Heart right ventricle (tissue), 16 donors: ENCODE results near the gene EPYC. TPM values are rescaled to one million over a fixed set of nuclear protein-coding genes. Genes with fewer than 3 reads are reported as not detected.

Experiments
- ATAC-seq, 8 donors: fragments of 200-7000 bp; cut with Tn5 transposase; one replicate each; pipeline ENCODE4 v1.9.1; 2020; ENCODE audit warnings: mild to moderate bottlenecking in 8 of 8, moderate library complexity in 8 of 8, moderate number of reproducible peaks in 1 of 8
- DNase-seq, 2 donors: peaks; one replicate each; pipeline ENCODE4 v3.0.0-alpha.2; 2020
- H3K27ac ChIP-seq, 10 donors: fragments of 200-600 bp; sonication (generic) in 2 of 10; one replicate each; pipeline versions ENCODE4 v1.5.0 to v1.8.0; 2020 to 2022; ENCODE audit warnings: mild to moderate bottlenecking in 3 of 10
- H3K27me3 ChIP-seq, 7 donors: fragments of 200-600 bp; one replicate each; pipeline ENCODE4 v1.8.0; 2021 to 2022; ENCODE audit warnings: mild to moderate bottlenecking in 2 of 7
- H3K36me3 ChIP-seq, 9 donors: fragments of 200-600 bp; sonication (generic) in 1 of 9; one replicate each; pipeline versions ENCODE4 v1.5.0 to v1.8.0; 2020 to 2022; ENCODE audit warnings: mild to moderate bottlenecking in 2 of 9
- H3K4me1 ChIP-seq, 9 donors: fragments of 200-600 bp; sonication (generic) in 1 of 9; one replicate each; pipeline versions ENCODE4 v1.5.0 to v1.8.0; 2020 to 2022; ENCODE audit warnings: mild to moderate bottlenecking in 4 of 9
- H3K4me3 ChIP-seq, 10 donors: fragments of 200-600 bp; sonication (generic) in 2 of 10; one replicate each; pipeline versions ENCODE4 v1.5.0 to v1.8.0; 2020 to 2022; ENCODE audit warnings: mild to moderate bottlenecking in 7 of 10, moderate library complexity in 2 of 10
- H3K9me3 ChIP-seq, 11 donors: fragments of 200-600 bp in 10 of 11; sonication (generic) in 2 of 11; one replicate each; pipeline versions ENCODE4 v1.5.0 to v1.8.0; 2013 to 2022; ENCODE audit warnings: mild to moderate bottlenecking in 2 of 11, control low read depth in 1 of 11, moderate library complexity in 1 of 11
- WGBS, 2 donors: extraction: QIAGEN DNeasy Blood & Tissue Kit; methylation state at CpG; one replicate each; pipeline ENCODE4 v1.1.7; 2013; ENCODE audit warnings: inconsistent platforms in 1 of 2; 5-methylcytosine and 5-hydroxymethylcytosine counted together
- intact Hi-C, 10 donors: fragments of 100-400 bp; cut with DNase I; formaldehyde crosslinking; loops; one replicate each; pipeline versions ENCODE4 v1.11.1 to v1.14.2; 2022
- polyA plus RNA-seq, 2 donors: library from polyadenylated mRNA; stranded (reverse); fragments of 200-250 nt; gene quantifications; one replicate each; pipeline ENCODE4 v1.2.3, GENCODE V29; 2013
- total RNA-seq, 10 donors: library from RNA; stranded (reverse); fragmentation: NEBNext Ultra II Directional in 3 of 10; extraction: Animal tissue kit (Norgen Biotek cat#: 25700) in 3 of 10; gene quantifications; one replicate each; pipeline versions ENCODE4 v1.2.1 to v1.2.4, GENCODE V29; 2021 to 2023
- TF ChIP-seq, protein P1 (sequence below), 9 donors: fragments of 200-600 bp; sonication (generic) in 2 of 9; IDR thresholded peaks; one replicate each; pipeline versions ENCODE4 v1.5.0 to v1.8.0; 2021 to 2022; ENCODE audit warnings: antibody characterized with exemption in 9 of 9, mild to moderate bottlenecking in 5 of 9, moderate library complexity in 1 of 9
- donor health status: Arrhythmogenic right ventricular cardiomyopathy.
- donor health status: ischemic (EF 13 %, LVEDD 7.1; RV severe dilation, severe dysfunction).
- donor health status: healthy with polysubstance abuse.
- donor health status: DM: no; HTN: yes; CAD: no.
- donor health status: DM: no; HTN: no; CAD: no.
- donor health status: ischemic (EF 25% LVEDD 6.9; RV normal size, moderate dysfunction).
- donor health status: ischemic (EF 25% LVEDD 5.7; RV mildly dilated, moderate dysfunction).
- donor health status: healthy.
- donor health status: DM: yes; HTN: yes; CAD: no.
- donor health status: Ischemic cardiomyopathy.
- donor health status: ischemic (EF 35%, LVEDD 5.7; RV mildly dilated, moderate dysfunction).
- donor health status: nonischemic (EF 11% LVEDD 7.7; RV severe dilation, severe dysfunction).
- donor health status: DM: yes; HTN: yes; CAD: no.
- donor health status: PGD.
- donor health status: ischemic (EF 29% LVEDD 5.4; RV normal size, mild dysfunction).
- donor health status: nonischemic (EF 23%, LVEDD 6.1; RV moderate dilation, normal function).

The EPYC gene
- total and polyA plus RNA-seq, 12 donors = not detected

- intact Hi-C loops = no loop called here
- Histone ChIP-seq H3K9me3 (peaks cover 0 to 15% (median 7%) of the 10 kb centered on the region in 11 donors), H3K4me1 (peaks cover 0 to 7% (median 0%) of the 10 kb centered on the region in 9 donors), H3K36me3 (no peaks in the 10 kb centered on the region), H3K27me3 (no peaks in the 10 kb centered on the region), H3K27ac (no peak overlapping the region), H3K4me3 (no peak overlapping the region)
- DNase-seq (no peak), ATAC-seq (no peak)
- WGBS, 2 donors = 42 to 50% methylated on average over 1 of the region's 1 CpG
- TF ChIP-seq, protein P1, sequence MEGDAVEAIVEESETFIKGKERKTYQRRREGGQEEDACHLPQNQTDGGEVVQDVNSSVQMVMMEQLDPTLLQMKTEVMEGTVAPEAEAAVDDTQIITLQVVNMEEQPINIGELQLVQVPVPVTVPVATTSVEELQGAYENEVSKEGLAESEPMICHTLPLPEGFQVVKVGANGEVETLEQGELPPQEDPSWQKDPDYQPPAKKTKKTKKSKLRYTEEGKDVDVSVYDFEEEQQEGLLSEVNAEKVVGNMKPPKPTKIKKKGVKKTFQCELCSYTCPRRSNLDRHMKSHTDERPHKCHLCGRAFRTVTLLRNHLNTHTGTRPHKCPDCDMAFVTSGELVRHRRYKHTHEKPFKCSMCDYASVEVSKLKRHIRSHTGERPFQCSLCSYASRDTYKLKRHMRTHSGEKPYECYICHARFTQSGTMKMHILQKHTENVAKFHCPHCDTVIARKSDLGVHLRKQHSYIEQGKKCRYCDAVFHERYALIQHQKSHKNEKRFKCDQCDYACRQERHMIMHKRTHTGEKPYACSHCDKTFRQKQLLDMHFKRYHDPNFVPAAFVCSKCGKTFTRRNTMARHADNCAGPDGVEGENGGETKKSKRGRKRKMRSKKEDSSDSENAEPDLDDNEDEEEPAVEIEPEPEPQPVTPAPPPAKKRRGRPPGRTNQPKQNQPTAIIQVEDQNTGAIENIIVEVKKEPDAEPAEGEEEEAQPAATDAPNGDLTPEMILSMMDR (IDR thresholded peaks at IDR 0.05) = no peak
Observed at GRCh38 chr12:90924406-90924805, 80.4 kb downstream of the EPYC start.

DNA sequence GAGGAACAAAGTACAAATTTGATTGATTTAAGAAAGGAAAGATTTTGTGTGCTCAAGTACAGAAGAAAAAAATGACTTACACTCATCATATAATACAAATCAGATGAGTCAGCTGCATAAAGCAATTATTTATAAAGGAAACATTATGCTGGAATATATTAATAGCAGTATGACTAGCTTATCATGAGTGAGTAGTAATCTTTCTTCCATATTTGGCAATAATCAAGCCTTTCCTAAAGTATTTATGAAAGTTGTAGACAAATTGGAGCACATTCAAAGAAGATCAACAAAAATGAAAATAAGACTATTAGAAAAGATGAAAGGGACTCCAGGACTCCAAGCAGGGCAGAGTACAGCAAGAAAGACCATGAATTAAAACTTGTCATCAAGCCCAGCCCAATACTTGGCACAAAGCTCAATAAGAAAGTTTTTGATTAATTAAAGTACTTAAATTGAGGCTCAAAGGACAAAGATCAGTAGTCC lies 82.6 kb downstream of the EPYC start:
- no peak for ATAC-seq
- DNase-seq = no peak
- intact Hi-C loops = no loop called here
- H3K27me3 ChIP-seq = no peaks in the 10 kb centered on the region
- no peaks in the 10 kb centered on the region for H3K9me3 ChIP-seq
- H3K27ac ChIP-seq = no peak overlapping the region
- peaks cover 0 to 7% (median 0%) of the 10 kb centered on the region in 9 donors for H3K4me1 ChIP-seq
- TF ChIP-seq, protein P1 (IDR thresholded peaks at IDR 0.05) = no peak
- H3K4me3 ChIP-seq = no peak overlapping the region
- H3K36me3 ChIP-seq = no peaks in the 10 kb centered on the region

DNA sequence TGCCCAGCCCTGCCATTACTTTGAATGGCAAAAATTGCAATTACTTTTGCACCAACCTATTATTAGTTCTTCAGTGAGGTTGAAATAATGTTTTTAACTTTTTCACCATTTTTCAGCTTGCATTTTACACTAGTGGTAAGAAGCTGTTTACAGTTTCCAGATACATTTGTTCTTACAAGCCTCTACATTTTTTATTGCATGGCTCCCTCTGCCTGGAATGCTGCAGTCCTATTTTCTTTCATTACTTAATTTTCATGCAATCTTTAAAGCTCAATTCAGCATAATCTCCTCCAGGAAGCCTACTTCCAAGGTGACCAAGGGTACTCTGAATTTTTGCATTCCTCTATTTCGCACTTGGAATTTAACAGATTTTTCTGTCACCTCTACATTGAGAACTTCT lies 83.2 kb downstream of the EPYC start:
- Histone ChIP-seq H3K9me3 (no peaks in the 10 kb centered on the region), H3K36me3 (no peaks in the 10 kb centered on the region), H3K4me1 (peaks cover 0 to 7% (median 0%) of the 10 kb centered on the region in 9 donors), H3K27ac (no peak overlapping the region), H3K4me3 (no peak overlapping the region), H3K27me3 (no peaks in the 10 kb centered on the region)
- intact Hi-C loops = no loop called here
- WGBS, 2 donors = 97% methylated on average over 1 of the region's 1 CpG
- DNase-seq (no peak), ATAC-seq (no peak)
- TF ChIP-seq, protein P1 (IDR thresholded peaks at IDR 0.05) = no peak

- ATAC-seq (no peak), DNase-seq (no peak)
- Histone ChIP-seq H3K4me3 (no peak overlapping the region), H3K9me3 (no peaks in the 10 kb centered on the region), H3K27me3 (no peaks in the 10 kb centered on the region), H3K4me1 (peaks cover 0 to 7% (median 0%) of the 10 kb centered on the region in 9 donors), H3K27ac (no peak overlapping the region), H3K36me3 (no peaks in the 10 kb centered on the region)
- 93 to 94% methylated on average over 1 of the region's 1 CpG for WGBS, 2 donors
- TF ChIP-seq, protein P1 (IDR thresholded peaks at IDR 0.05) = no peak
- intact Hi-C loops = no loop called here
Observed at GRCh38 chr12:90920222-90920621, 84.5 kb downstream of the EPYC start.
